Keratinocyte (primary cell): ENCODE results near the gene FNDC11.

ENCODE experiments used
- EZH2 ChIP-seq: IDR thresholded peaks from one replicate; pipeline ENCODE4 v1.6.1; 2012; ENCODE audit warnings: inconsistent platforms, mild to moderate bottlenecking, low read length, moderate library complexity
- TF ChIP-seq, protein P1 (sequence below), 3 experiments: IDR thresholded peaks in 1 of 3; conservative IDR thresholded peaks in 1 of 3; optimal IDR thresholded peaks in 1 of 3; 2 replicates in 2 of 3; 3 replicates in 1 of 3; pipeline versions ENCODE3 to v1.5.1; 2011; ENCODE audit warnings: low read length in 3 of 3, mild to moderate bottlenecking in 3 of 3, moderate library complexity in 2 of 3, control low read depth in 1 of 3, inconsistent platforms in 1 of 3; ENCODE audit not compliant: insufficient read depth in 2 of 3; ENCODE audit errors: extremely low read depth in 1 of 3

DNA sequence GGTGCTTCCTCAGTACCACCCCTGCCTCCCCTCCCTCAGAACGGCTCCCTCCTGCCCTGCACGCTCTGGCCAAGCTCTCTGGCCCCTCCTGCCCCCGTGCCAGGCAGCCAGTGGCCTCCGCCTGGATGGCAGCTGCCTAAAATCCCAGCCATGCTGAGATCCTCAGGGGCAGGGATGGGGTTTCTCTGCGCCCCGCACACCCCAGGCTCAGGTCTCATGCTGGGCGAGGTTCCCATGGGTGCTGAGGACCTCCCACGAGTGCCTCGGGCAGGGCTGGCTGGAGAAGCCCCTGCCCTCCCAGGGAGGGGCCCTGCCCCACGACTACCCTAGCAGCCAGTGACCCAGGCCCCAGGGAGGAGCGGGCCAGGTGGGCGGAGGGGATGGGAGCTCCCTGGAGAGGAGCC lies 19.5 kb upstream of the FNDC11 start:
- TF ChIP-seq, protein P1, sequence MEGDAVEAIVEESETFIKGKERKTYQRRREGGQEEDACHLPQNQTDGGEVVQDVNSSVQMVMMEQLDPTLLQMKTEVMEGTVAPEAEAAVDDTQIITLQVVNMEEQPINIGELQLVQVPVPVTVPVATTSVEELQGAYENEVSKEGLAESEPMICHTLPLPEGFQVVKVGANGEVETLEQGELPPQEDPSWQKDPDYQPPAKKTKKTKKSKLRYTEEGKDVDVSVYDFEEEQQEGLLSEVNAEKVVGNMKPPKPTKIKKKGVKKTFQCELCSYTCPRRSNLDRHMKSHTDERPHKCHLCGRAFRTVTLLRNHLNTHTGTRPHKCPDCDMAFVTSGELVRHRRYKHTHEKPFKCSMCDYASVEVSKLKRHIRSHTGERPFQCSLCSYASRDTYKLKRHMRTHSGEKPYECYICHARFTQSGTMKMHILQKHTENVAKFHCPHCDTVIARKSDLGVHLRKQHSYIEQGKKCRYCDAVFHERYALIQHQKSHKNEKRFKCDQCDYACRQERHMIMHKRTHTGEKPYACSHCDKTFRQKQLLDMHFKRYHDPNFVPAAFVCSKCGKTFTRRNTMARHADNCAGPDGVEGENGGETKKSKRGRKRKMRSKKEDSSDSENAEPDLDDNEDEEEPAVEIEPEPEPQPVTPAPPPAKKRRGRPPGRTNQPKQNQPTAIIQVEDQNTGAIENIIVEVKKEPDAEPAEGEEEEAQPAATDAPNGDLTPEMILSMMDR (optimal IDR thresholded peaks at IDR 0.05 in 1 of 3, IDR thresholded peaks at IDR 0.05 in 1 of 3, conservative IDR thresholded peaks at IDR 0.05 in 1 of 3; ENCODE audit: extremely low read depth in 1 of 3, insufficient read depth in 2 of 3, low read length in 3 of 3) = no peak
- no peak for TF ChIP-seq EZH2
